Activated gamma-delta T cell treated with anti-CD3 and anti-CD28 coated beads, Interleukin-2, amount 50 U/mL, for 16 hours (primary cell): ENCODE measurements around the gene NOXA1.
"Not testable (repeated sequence)": the region's sequence is repeated elsewhere in the genome, so short reads cannot be mapped to it uniquely, and the experiment has no call there.

Experiments
- DNase-seq: peaks from one replicate; pipeline ENCODE4 v3.0.0-alpha.2; 2020; ENCODE audit warnings: low read depth

Gene NOXA1

GRCh38 chr9:137406085-137406760, 17.0 kb upstream of the NOXA1 start:
- DNase-seq: no peak

DNA sequence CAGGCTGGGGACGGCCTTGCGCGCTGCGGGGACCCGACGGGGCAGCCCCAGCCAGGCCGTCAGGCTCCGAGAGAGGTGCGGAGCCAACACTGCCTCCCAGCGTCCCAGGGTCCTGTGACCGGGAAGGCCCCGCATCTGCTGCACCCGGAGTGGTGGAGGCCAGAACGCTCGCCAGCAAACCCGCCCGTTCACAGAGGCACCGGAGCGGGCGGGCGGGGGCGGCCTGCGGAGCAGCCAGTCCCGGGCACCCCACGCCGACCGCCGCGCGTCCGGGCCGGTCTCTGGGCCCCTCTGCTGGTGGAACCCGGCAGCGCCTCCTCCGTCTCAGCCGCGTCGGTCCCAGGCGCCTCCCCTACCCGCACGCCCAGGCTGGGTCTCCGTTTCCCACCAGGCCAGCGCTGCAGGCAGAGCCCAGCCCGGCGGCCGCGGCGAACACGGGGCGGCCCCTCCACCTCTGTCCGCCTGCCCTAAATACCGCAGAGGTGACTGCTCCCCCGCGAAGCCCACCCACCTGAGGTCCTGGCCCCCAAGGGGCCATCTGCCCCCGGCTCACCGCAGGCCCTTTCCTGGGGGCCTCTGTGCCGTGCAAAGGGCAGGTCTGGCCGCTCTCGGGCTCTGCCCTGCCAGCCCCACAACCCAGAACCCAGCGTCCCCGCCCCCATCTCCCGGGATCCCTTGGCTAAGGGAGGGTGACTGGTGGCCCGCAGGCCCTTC, 16.2 kb upstream of the NOXA1 start:
- DNase-seq: peak; percentile 46

DNA sequence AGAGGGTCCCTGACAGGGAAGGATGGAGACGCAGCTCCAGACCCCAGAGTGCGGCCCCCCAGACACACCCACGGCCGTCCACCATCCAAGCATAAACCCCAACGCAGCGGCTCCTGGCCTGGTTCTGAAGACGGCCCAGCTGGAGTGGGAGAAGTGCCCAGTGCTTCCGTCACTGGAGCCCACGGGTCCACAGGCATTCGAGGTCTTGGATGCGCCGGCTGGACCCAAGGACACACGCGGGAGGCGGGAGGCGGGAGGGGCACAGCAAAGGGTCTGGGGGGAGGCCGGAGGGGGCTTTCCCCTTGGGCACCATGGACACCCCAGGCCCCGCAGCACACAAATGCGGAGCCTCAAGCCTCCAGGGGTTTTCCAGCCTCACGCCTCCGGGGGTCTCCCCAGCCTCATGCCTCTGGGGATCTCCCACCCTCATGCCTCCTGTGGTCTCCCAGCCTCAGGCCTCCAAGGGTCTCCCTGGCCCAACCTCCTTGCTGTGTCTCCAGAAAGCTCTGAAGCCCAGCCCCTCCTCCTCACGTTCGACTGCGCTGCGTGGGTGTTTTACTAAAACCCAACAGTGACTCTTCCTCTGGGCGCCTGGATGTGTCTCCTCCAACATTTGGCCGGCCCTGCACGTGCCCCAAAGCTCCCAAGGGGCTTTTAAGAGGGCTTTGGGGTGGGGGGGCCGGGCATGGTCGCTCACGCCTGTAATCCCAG, 15.4 kb upstream of the NOXA1 start:
- DNase-seq: no peak

DNA sequence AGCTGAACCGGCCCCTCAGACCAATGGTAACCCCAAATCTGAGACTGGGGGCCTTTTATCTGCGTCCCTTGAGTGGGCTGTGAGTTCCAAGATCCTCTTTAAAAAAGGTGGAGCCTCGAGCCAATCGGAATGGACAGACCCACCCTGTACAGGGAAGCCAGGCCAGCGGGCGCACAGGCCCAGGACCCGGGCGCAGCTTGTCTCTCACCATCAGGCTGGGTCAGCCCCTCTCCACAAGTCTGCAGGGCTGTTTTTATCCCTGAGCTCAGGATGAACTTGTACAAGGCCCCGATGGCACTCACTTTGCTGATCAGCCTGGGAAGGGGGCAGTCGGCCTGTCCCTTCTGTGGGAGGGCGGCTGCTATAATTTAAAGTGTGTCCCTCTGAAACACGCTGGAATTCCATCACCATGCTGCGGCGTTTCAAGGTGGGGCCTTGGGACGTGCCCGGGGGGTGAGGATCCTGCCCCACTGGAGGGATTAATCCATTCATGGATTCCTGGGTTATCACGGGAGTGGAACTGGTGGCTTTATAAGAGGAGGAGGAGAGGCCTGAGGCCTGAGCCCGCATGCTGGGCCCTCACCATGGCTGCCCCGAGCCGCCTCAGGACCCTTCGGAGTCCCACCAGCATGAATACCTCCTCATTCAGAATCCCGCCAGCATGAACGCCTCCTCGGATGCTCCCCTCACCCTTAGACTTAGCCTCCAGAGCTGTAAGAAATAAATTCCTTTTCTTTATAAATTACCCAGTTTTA, 14.4 kb upstream of the NOXA1 start:
- no peak for DNase-seq

- DNase-seq: no peak
Measured at GRCh38 chr9:137409515-137409914, 13.7 kb upstream of the NOXA1 start.

DNA sequence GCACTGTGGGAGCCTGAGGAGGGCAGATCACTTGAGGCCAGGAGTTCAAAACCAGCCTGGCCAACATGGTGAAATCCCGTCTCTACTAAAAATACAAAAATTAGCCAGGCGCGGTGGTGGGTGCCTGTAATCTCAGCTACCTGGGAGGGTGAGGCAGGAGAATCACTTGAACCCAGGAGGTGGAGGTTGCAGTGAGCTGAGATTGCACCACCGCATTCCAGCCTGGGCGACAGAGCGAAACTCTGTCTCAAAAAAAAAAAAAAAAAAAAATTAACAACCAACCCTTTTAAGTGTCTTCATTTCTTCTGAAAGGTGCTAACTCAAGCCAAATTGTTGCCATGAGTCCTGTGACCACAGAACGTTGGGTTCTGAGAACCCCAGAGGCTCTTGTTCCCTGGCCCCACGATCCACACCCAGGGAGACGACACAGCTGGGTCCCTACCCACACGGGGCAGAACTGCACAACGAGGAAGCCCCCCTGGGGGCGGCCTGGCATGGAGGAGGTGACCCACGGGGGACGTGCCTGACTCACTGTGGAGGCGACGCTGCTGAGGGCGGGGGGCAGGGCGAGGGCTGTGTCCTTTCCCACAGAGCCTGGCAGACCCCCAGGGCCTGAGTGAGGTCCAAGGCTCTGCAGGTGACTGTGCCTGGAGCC, 12.8 kb upstream of the NOXA1 start:
- not testable (repeated sequence) for DNase-seq

- DNase-seq: no peak
Measured at GRCh38 chr9:137410891-137411249, 12.3 kb upstream of the NOXA1 start.

DNA sequence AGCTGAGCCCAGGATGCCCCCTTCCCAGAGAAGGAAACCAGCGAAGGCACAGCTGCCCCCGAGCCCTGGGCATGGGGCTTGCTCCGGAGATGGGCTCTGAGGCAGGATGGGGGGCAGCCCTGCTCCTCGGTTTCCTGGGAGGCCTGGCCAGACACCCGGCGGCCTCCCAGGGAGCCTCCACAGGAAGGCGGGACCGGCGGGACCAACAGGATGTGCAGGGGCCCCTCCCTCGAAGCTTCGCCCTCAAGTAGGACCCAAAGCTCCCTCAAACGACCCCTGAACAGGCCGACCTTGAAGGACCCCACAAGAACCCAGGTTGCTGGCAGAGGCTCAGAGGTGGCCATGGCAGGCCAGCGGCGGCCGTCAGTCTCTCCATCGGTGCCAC, 11.9 kb upstream of the NOXA1 start:
- no peak for DNase-seq

GRCh38 chr9:137411645-137412380, 11.4 kb upstream of the NOXA1 start:
- peak; percentile 31 for DNase-seq

- no peak for DNase-seq
Measured at GRCh38 chr9:137412431-137412830, 10.8 kb upstream of the NOXA1 start.

DNA sequence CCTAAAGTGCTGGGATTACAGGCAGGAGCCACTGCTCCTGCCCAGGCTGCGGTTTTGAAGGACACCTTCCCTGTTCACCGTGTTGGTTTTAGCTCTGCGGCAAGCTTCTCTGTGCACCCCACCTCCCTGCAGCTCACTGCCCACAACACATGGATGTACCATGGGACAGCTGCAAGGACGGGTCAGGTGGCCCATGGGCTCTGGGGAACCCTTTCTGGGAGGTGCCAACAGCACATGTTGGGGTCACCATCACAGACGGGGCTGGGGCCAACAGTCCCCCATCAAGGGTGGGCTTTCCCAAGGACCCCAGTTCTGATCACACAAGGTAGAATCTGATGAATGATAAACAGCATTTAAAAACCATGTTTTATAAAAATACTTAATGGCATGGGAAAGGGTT, 7.7 kb upstream of the NOXA1 start:
- no peak for DNase-seq

GRCh38 chr9:137416006-137416562, 7.1 kb upstream of the NOXA1 start:
- DNase-seq: no peak

- no peak for DNase-seq
Measured at GRCh38 chr9:137416563-137417151, 6.5 kb upstream of the NOXA1 start.

DNA sequence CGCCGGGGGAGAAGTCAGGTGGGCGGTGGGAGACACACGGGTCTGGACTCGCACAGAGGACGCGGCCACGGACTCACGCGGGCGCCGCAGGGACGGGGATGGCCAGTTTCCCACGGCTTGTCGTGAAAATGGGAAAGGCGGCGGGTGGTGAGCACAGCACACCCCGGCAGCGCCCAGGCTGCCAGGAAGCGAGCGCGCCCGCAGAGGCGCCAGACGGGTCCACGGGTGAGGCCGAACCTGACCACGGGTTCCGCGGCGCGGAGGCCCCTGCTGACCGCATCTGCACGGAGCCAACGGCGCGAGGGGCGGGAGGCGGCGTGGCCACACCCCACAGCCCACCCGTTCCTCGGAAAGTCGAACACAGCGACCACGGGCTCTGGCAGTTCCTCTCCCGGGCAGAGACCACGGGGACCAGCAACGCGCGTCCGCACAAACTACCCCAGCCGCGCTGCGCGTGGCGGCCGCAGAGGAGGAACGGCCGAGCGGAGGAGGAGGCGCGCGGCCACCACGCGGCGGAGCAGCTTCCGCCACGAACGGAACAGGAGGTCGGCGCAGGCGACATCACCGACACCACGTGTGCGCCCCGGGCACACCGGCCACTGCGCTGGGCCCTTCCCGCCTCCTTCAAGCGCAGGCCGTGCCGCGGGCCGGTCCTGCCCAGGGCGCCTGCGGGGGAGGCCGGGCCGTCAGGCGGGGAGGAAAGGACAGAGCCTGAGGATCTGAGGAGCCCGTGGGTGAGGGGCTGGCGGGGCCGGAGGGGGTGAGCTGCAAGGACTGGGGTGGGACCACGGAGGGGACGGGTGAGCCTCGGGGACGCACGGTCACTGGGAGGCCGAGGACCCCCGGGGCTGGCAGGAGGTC, 5.8 kb upstream of the NOXA1 start:
- DNase-seq: no peak

DNA sequence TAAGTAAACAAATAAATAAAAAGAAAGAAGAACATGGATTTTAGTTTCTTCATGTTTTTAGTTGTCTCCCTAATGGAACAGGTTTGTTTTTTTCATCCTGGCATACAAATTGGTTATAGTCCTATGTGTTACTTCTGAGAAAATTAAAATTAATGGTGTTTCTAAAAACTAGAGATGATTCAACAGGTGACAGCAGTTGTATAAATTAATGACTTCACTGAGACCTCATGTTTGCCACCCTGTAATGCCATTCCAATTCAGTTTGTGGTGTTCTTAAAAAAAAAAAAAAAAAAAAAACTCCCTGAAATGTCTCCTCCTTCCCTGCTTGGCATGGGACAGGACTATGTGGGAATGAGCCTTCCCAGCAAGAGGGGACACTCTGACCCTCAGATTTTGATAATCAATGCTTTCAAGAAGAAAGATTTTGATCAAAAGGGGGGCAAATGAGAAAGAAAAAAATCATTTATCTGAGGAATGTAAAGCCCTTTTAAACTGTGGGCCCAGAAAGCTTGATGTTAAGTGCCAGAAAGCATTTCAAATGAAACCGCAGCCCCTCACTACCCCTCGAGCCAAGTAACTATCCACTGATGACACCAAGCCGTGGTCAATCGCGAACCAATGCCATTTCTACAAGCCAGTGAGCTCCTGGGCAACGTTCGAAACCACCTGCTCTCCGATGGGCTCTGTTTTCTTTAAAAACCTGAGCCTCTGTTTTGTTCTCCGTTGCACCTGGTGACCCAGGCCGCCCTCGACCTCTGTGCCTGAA, 1.2 kb upstream of the NOXA1 start:
- DNase-seq: no peak

DNA sequence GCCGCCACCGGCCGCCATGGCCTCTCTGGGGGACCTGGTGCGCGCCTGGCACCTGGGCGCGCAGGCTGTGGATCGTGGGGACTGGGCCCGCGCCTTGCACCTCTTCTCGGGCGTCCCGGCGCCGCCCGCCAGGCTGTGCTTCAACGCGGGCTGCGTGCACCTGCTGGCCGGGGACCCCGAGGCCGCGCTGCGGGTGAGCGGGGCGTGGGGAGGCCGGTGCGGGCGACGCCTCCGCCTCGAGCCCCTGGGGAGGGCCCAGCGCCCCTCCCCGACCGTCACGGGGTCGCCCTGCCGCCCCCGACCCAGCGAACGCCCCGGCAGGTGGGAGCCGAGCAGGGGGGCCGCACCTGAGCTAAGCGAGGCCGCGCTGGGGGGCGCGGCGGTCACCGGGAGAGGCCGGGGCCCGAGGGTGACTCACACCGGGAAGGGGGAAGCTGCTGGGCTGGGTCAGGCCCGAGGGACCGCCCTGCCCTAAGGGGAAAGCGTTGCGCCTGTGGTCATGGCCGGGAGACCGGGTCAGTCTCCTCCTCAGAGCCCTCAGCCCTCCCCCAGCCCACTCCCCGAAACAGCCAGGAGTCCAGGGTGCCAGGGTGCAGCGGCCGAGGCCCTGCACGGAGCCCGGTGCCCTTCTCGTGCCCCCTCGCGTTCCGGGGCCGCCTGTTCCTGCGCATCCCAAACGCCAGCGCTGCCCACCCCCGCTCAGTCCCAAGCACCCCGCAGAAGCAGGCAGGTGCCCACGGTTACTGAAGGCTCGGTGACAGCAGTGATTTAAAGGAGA, 510 bp downstream of the NOXA1 start:
- no peak for DNase-seq

DNA sequence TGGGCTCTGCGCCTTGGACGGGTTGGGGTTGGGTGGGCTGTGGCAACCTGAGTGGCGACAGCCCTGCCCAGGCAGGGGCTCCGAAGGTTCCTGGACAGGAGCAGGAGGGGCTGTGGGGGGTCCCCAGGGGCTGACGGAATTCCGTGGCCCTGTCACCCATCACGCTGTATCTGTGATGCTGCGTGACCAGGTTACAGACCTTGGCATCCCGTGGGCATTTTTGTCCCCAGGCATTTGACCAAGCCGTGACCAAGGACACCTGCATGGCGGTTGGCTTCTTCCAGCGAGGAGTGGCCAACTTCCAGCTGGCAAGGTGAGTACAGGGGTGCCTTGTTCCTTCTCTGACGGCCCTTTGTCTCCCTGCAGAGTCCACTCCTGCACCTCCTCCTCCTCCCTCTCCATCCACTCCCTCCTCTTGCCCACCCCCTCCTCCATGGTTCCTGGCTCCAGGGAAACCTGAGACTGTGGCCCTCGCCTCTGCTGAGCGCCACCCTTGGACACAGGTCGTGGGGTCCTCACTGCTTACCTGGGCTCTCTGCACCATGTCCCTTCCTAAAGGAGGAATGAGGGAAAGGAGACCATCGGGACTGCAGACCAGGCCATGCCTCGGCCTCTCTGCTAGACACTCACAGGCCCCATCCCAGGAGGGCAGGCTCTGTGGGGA, 3.0 kb downstream of the NOXA1 start:
- no peak for DNase-seq
